IPS DF 19.7 (cell line): ENCODE results near the gene ASPA.
"Not testable (repeated sequence)": the region's sequence is repeated elsewhere in the genome, so short reads cannot be mapped to it uniquely, and the experiment has no call there.

ENCODE experiments used
- DNase-seq: peaks from one replicate; pipeline ENCODE4 v3.0.0-alpha.2; 2013; ENCODE audit warnings: low read depth, low spot score

The ASPA gene

DNA sequence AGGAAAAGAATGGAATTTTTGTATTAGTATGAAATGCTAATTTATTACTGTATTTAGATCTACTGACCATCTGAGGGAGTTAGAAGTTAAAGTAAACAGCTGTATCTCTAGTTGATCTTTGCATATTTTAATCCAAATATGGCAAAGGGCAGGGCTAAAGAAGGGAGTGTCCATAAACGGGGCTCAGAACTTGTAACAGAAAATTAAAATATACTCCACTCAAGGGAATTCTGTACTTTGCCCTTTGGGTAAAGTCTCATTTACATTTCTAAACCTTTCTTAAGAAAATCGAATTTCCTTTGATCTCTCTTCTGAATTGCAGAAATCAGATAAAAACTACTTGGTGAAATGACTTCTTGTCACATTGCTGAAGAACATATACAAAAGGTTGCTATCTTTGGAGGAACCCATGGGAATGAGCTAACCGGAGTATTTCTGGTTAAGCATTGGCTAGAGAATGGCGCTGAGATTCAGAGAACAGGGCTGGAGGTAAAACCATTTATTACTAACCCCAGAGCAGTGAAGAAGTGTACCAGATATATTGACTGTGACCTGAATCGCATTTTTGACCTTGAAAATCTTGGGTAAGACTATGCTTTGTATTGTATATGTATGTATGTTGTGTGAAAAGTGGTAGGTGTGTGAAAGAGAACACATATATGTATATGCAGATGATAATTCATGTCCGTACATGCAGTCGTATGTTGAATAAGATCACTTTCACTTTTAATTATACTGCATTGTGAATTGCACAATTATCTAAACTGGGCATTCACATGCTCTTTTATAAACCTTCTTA lies at the start of gene ASPA:
TSS of gene ASPA (plus strand) at position 186 of the 799 bp plus-strand sequence. CDS start at position 349, 163 bp downstream.
- no peak for DNase-seq

DNA sequence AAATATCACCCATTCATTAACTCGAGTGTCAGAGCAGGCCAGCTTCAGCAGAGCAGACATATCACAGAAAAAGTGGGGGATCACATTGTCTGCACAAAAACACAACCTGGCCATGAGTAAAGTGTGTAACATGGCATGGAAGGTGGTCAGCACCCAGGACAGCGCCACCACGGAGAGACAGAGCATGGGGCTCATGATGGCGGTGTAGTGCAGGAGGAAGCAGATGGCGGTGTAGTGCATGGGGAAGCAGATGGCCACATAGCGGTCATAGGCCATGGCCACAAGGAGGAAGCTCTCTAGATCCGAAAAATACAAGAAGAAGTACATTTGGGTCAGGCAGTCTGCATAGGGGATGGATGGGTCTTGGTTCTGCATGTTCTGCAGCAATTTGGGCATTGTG lies 42.6 kb upstream of the ASPA start:
- peak; percentile 2 for DNase-seq

DNA sequence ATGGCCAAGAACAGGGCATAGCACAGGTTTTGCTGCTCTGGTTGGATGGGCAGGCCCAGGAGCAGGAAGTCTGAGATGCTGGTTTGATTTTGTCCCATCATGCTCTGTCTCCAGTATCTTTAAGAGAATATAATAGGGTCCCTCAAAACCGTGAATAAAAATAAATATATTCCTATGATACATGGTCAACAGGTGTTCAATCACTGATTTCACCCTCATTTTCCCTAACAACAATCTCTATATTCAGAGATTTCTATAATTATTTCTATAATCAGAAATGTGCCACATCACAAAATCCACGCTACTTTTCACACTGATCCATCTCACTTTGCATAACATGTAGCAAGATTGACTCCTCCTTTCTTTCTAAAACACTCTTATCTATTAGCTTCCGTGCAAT lies 42.1 kb upstream of the ASPA start, which contains the start of gene OR1E2:
TSS of gene OR1E2 (minus strand) at position 101 of the 400 bp plus-strand sequence. CDS start at position 101, 0 bp downstream.
- no peak for DNase-seq

DNA sequence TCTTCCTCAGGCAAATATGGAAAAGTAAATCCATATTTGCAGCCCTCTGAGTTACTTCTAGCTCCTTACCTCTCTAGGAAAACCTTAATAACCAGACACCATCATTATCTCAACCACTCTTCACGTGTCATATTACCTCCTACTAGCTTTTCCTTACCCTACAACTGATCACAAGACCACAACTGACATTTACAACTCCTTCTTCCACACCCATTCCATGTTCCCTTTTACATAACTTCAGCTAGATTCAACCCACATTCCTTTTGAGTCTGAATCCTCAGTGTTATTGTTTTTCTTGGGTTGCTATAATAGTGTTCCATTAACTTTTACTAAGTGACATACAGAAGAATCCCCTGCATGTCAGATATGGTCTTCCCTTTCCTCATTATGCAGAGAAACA lies 37.4 kb upstream of the ASPA start:
- DNase-seq: no peak

DNA sequence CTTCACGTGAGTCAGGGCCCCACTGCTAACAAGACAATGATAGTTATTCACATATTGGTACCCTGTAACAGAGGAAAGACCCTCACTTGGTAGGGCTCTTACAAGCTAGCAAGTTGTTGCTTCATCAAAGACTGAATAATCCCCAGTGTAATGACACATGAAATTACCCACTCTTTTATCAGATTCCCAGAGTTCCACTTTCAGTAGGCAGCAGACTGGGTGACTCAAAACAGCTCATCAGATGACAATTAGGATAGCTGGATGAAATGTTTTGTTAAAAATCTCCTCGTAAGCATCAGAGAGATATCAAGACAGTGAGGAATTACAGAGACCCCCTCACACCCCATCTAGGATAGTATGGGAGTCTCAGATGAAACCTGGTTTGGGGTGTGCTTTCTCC lies 35.3 kb upstream of the ASPA start:
- no peak for DNase-seq

DNA sequence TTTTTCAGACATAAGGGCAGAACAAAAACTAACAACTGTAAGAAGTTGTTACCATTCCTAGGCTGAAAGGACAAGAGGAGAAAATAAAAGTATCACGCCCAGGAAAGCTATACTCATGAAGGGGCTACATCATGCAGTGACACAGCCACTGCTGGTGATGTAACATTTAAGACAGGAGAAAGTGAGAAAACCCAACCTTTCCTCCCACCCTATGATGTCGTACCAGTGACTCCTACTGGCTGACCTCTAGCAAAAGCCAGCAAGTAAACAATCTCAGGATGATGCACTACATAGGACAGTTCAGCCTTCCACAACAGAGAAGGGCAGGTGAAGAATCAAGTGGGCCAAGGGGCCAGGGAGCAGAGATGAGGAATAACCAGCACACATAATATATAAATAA lies 28.2 kb upstream of the ASPA start:
- DNase-seq: peak; percentile 38

- DNase-seq: no peak
These were observed 27.6 kb upstream of the ASPA start for GRCh38 chr17:3448059-3448665.

- not testable (repeated sequence) for DNase-seq
These were observed 9.4 kb upstream of the ASPA start for GRCh38 chr17:3466355-3466754.

- no peak for DNase-seq
These were observed 6.3 kb upstream of the ASPA start for GRCh38 chr17:3469529-3469928.

- DNase-seq: no peak
These were observed 4.2 kb upstream of the ASPA start, which contains the start of gene SPATA22 for GRCh38 chr17:3471599-3471998. Gene SPATA22, minus strand, starts transcription at chr17:3471819. Its CDS starts 2,494 bp downstream, at chr17:3469325.

DNA sequence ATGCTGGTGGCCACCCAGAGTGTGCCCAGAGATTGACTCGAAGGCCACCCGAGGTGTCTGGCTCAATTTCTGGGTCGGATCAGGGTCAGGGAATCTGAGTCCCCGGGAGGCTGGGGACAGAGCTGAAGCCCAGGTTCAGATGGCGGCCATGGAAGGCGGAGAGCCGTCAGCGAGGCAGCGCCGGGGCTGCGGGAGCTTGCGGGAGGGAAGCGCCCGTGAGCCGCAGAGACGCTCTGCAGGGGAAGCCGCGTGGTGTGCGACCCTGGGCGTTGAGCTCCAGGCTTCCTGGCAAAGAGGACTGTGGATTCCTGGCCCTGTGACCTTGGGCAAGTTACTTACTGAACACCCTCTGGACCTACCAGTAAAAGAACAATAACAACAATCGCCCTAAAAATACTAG lies 3.7 kb upstream of the ASPA start:
- no peak for DNase-seq

DNA sequence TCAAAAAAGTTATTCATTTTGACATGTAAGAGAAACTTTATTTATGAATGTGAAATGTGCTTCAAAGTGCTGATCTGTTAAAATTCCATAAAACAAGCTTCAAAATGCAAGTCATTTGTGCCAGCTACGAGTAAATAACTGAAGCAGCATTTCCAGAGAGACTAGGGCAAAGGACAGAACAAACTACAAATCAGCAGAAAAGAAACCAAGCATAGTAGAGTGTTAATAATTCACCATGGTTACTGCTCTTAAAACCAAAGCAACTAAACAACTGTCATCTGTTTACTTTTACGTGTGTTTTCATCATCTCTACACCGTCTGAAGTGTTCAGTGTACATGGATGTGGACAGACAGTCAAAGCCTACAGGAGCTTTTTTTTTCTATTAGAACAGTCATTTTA lies 1.6 kb upstream of the ASPA start:
- no peak for DNase-seq

GRCh38 chr17:3475251-3475685 lies 529 bp upstream of the ASPA start:
- no peak for DNase-seq

GRCh38 chr17:3479988-3480387 lies 4.2 kb downstream of the ASPA start:
- DNase-seq: no peak

DNA sequence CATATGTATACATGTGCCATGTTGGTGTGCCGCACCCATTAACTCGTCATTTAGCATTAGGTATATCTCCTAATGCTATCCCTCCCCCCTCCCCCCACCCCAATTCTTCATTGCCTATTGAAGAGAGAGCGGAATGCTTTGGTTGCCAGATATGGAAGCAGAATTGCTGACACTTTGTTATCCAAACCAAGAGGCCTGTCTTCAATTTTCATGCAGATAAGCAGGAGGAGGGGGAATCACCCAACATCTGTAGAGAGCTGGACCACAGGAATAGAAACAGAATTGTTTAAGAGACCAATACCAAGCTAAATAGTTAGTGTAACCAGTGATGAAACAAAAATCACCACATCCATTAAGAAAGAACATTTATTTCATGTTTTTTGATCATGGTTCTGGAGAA lies 7.1 kb downstream of the ASPA start:
- DNase-seq: peak; percentile 45

- no peak for DNase-seq
These were observed 9.8 kb downstream of the ASPA start for GRCh38 chr17:3485481-3486068.

DNA sequence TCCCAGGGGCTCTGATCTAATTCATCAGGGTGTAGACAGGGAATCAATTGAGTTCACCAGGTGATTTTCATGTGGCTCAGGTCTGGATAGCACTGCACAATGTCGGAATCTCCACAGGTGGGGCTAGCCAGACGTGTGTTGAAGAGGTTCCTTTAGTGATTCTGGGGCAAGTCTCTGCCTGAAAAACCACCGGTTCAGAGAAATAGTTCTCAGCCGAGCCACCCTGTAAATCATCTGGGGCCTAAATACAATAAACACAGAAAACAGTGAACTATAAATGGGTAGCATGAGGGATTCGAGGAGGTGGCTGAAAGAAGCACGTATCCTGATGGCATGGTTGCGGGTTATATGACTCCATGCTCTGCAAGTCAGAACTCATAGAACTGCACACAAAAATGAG lies 21.3 kb downstream of the ASPA start:
- DNase-seq: no peak

DNA sequence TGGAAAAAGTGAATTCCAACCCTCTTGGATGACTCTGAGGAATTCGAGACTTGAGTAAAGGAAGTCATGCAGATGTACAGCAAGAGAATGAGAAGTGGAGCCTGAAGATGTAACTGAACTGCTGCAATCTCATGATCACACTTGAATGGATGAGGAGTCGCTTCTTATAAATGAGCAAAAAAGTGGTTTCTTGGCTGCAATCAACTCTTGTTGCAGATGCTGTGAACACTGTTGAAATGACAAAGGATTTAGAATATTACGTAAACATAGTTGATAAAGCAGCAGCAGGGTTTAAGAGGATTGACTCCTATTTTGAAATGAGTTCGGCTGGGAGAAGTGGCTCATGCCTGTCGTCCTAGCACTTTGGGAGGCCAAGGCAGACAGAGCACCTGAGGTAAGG lies 25.5 kb downstream of the ASPA start:
- DNase-seq: no peak

DNA sequence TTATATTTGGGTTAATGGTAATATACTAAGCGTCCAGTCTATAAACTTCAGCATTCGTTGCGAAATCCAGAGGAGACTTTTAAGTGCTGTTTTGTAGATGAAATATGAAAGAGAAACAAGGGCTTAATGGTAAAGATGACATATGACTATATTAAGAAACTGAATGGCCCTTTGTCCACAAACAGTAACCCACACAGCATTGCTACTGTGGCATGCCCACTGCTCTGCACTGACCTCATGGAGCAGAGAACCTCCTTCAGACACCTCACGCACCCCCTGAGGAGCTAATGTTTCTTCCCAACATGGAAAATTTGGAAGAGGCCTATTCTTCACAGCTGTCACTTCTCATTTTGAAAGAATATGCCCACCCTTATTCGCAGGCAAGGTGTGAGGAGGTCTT lies 26.7 kb downstream of the ASPA start:
- no peak for DNase-seq

DNA sequence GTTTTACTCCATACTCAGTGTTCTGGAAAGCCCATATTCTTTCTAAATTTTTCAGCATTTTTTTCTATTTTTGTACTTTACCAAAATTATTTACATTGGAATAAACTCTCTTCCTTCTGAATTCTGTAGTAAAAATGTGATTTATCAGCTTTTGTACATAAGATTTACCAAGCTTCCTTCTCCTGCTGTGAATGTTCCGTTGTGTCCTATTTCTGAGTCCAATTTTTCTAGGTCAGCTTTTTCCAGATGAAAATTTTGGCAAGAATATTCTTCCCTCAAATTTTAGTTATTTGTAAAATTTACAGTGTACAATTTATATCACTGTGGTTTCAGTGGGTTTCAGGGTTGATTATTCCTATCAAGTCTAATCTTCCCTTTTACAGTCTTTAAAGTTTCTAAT lies 27.5 kb downstream of the ASPA start:
- no peak for DNase-seq

GRCh38 chr17:3505008-3505407 lies 29.2 kb downstream of the ASPA start:
- DNase-seq: no peak

DNA sequence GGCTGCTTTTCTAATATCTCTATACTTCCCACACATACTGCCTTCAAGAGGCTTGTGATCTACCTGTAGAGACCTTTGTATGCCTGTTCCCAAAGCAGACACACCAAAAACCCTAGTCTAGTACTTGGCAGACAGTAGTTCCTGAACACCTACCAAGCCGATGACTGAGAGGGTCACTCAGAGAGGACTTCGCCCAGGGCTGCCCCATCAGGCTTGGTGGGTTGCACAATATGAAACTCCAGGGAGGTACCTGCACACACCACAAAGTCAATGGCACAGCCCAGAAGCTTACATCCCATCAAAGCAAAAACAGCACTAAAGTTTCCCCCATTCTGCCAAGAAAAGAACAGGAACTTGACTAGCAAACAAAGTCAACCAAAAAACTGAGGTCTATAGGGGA lies 30.3 kb downstream of the ASPA start:
- DNase-seq: no peak

DNA sequence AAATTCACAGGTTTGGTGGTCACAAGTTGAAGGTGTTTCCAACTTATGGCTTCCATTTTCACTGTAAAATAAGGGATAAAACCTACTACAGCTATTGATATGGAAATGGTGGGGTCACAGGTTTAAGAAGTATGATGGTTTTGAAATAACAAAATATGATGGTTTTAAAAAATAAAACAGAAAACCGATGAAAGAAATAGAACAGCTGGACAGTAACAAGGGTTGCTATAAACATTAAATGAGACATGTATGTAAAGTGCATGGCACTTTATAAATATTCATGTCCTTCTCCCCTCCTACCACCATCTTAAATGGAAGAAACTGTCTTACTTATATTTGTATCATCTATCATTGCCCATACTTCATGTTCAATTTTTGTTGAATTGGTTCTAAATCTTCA lies 31.3 kb downstream of the ASPA start:
- DNase-seq: no peak
